ENCODE results near the gene SGSM2.

- no peak for TF ChIP-seq POLR2A (IDR thresholded peaks at IDR 0.05)
- no peak for TF ChIP-seq CTCF (IDR thresholded peaks at IDR 0.05)
- TF ChIP-seq POLR2AphosphoS5 (IDR thresholded peaks at IDR 0.05): no peak
- no peak for TF ChIP-seq EP300 (IDR thresholded peaks at IDR 0.05)
These were observed 7.2 kb downstream of the SGSM2 start for GRCh38 chr17:2344528-2344927.

Measured in stomach (tissue), 4 donors.